CD4-positive, alpha-beta memory T cell (primary cell): ENCODE data around the gene KRTAP4-16. TPM values are rescaled to one million over a fixed set of nuclear protein-coding genes. Genes with fewer than 3 reads are reported as not detected.
"Not testable (repeated sequence)": the region's sequence is repeated elsewhere in the genome, so short reads cannot be mapped to it uniquely, and the experiment has no call there.

Experiments used
- CTCF ChIA-PET: fragments of 350-600 bp; sonication (Branson Sonifier 250); formaldehyde crosslinking; loops from one replicate; lab custom pipeline; 2021; ENCODE audit warnings: inconsistent platforms; ENCODE audit not compliant: partially characterized antibody; lab: Charles Lee
- POLR2A ChIA-PET: fragments of 350-600 bp; sonication (Branson Sonifier 250); formaldehyde crosslinking; loops from one replicate; lab custom pipeline; 2021; ENCODE audit not compliant: partially characterized antibody; lab: Charles Lee
- DNase-seq, 5 donors: peaks; one replicate each; pipeline versions ENCODE4 v3.0.0 to v3.0.0-alpha.2; 2020 to 2022; ENCODE audit warnings: mixed read lengths in 1 of 5
- H3K27ac ChIP-seq: one replicate; pipeline ENCODE4 v1.7.0; 2013; ENCODE audit warnings: low read depth, low read length
- H3K27me3 ChIP-seq: 2 replicates; pipeline ENCODE4 v1.7.0; 2013; ENCODE audit warnings: mild to moderate bottlenecking, low read length, moderate library complexity; ENCODE audit not compliant: insufficient read depth
- H3K36me3 ChIP-seq: 2 replicates; pipeline ENCODE4 v1.7.0; 2013; ENCODE audit warnings: mild to moderate bottlenecking, low read length, moderate library complexity; ENCODE audit not compliant: insufficient read depth
- H3K4me1 ChIP-seq: 2 replicates; pipeline ENCODE4 v1.7.0; 2013; ENCODE audit warnings: mild to moderate bottlenecking, low read length, moderate library complexity; ENCODE audit not compliant: insufficient read depth
- H3K4me3 ChIP-seq, 2 donors: one replicate each; pipeline ENCODE4 v1.7.0; 2013; ENCODE audit warnings: low read length in 2 of 2, mild to moderate bottlenecking in 1 of 2
- H3K9me3 ChIP-seq, 2 donors: one replicate each; pipeline ENCODE4 v1.7.0; 2013; ENCODE audit warnings: low read length in 2 of 2, control low read depth in 1 of 2; ENCODE audit not compliant: control insufficient read depth in 1 of 2
- H3K27ac Mint-ChIP-seq, 7 donors: one replicate each; pipeline ENCODE4 v1.8.0; 2020 to 2021; ENCODE audit warnings: mixed read lengths in 7 of 7, mild to moderate bottlenecking in 6 of 7, inconsistent platforms in 3 of 7, moderate library complexity in 3 of 7
- H3K27me3 Mint-ChIP-seq, 2 donors: one replicate each; pipeline ENCODE4 v1.8.0; 2020 to 2021; ENCODE audit warnings: mixed read lengths in 2 of 2
- H3K36me3 Mint-ChIP-seq, 2 donors: one replicate each; pipeline ENCODE4 v1.8.0; 2020 to 2021; ENCODE audit warnings: mixed read lengths in 2 of 2, inconsistent platforms in 1 of 2, mild to moderate bottlenecking in 1 of 2
- H3K4me1 Mint-ChIP-seq, 4 donors: one replicate each; pipeline ENCODE4 v1.8.0; 2020 to 2021; ENCODE audit warnings: mixed read lengths in 4 of 4, mild to moderate bottlenecking in 1 of 4
- H3K4me3 Mint-ChIP-seq, 8 donors: one replicate each; pipeline ENCODE4 v1.8.0; 2020 to 2021; ENCODE audit warnings: mixed read lengths in 8 of 8, mild to moderate bottlenecking in 7 of 8, moderate library complexity in 6 of 8, inconsistent platforms in 3 of 8
- H3K9me3 Mint-ChIP-seq, 8 donors: one replicate each; pipeline ENCODE4 v1.8.0; 2020 to 2021; ENCODE audit warnings: mixed read lengths in 8 of 8, mild to moderate bottlenecking in 5 of 8, inconsistent platforms in 3 of 8, moderate library complexity in 1 of 8
- intact Hi-C: fragments of 100-400 bp; cut with micrococcal nuclease; formaldehyde crosslinking; loops from one replicate; pipeline ENCODE4 v1.15.1; 2023
- polyA plus RNA-seq, 2 donors: library from polyadenylated mRNA; unstranded; fragments of 300-500 nt; fragmentation: Illumina TruSeq; gene quantifications; one replicate each; pipeline ENCODE4 v1.2.3, GENCODE V29; 2021
- total RNA-seq, 2 experiments: library from RNA; stranded (reverse); gene quantifications; one replicate each; pipeline ENCODE4 v1.2.3, GENCODE V29; 2021

Gene KRTAP4-16
- total and polyA plus RNA-seq, 4 experiments from 2014 or later = not detected

DNA sequence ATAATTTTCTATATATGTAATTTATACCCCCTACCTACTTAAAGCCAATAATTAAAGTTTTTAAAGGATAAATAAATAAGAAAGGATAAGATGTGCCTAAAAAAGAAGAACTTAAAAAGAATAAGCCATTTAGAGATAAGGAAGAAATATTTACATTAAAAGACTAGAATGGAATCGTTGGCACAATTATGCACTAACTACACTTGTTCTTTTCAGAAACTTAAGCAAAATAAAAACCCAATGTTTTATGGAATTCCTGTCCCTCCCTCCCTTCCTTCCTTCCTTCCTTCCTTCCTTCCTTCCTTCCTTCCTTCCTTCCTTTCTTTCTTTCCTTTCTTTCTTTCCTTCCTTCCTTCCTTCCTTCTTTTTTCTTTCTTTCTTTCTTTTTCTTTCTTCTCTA, 42.8 kb upstream of the KRTAP4-16 start:
- Histone ChIP-seq H3K4me1 (no peaks in the 10 kb centered on the region), H3K27ac (no peak overlapping the region), H3K4me3 (no peak overlapping the region), H3K27me3 (no peaks in the 10 kb centered on the region), H3K9me3 (no peaks in the 10 kb centered on the region), H3K36me3 (no peaks in the 10 kb centered on the region)
- intact Hi-C loops = no loop called here
- ChIA-PET POLR2A (no interaction called here), CTCF (no interaction called here)
- no peak for DNase-seq
- Mint-ChIP-seq H3K27me3 (peaks cover 0 to 3% of the 10 kb centered on the region in 2 donors), H3K4me1 (peaks cover 0 to 7% (median under 1%) of the 10 kb centered on the region in 4 donors), H3K27ac (no peak overlapping the region), H3K9me3 (peaks cover 0 to 38% (median 22%) of the 10 kb centered on the region in 8 donors), H3K36me3 (peaks cover 8 to 16% of the 10 kb centered on the region in 2 donors), H3K4me3 (no peak overlapping the region)

DNA sequence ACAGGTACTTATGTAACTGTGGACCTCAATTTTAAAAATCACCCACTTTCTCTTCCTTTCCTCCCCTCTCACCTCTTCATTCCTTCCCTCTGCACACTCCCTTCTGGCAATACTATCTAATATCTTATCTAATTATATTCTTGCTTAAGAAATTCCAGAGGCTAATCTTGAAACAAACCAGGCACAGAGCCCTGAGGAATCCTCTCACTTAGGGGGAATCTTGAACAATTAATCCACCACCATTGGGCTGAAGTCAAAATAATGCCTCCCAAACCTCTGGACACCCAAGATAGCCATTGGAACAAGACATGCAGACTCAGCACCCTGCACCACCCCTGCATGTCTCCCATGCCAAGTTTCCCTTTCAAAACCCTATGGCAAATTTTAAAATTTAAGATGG, 39.4 kb upstream of the KRTAP4-16 start:
- Histone ChIP-seq H3K4me1 (no peaks in the 10 kb centered on the region), H3K4me3 (no peak overlapping the region), H3K9me3 (no peaks in the 10 kb centered on the region), H3K36me3 (no peaks in the 10 kb centered on the region), H3K27ac (no peak overlapping the region), H3K27me3 (no peaks in the 10 kb centered on the region)
- no peak overlapping the region for H3K27ac Mint-ChIP-seq
- intact Hi-C loops = no loop called here
- POLR2A ChIA-PET = interaction anchor here (0.7 to 1.2 kb wide), 2 partner anchors 10 to 167 kb away, joined by 3 read pairs; no protein-coding TSS in a partner anchor
- H3K4me3 Mint-ChIP-seq = no peak overlapping the region
- peaks cover 5 to 9% of the 10 kb centered on the region in 2 donors for H3K27me3 Mint-ChIP-seq
- CTCF ChIA-PET = interaction anchor here (0.6 to 0.8 kb wide), 2 partner anchors 11 to 181 kb away, joined by 3 read pairs; no protein-coding TSS in a partner anchor
- no peak for DNase-seq
- H3K36me3 Mint-ChIP-seq = peaks cover 10 to 24% of the 10 kb centered on the region in 2 donors
- peaks cover 5 to 46% (median 30%) of the 10 kb centered on the region in 8 donors for H3K9me3 Mint-ChIP-seq
- H3K4me1 Mint-ChIP-seq = peaks cover 0 to 11% (median 1%) of the 10 kb centered on the region in 4 donors

DNA sequence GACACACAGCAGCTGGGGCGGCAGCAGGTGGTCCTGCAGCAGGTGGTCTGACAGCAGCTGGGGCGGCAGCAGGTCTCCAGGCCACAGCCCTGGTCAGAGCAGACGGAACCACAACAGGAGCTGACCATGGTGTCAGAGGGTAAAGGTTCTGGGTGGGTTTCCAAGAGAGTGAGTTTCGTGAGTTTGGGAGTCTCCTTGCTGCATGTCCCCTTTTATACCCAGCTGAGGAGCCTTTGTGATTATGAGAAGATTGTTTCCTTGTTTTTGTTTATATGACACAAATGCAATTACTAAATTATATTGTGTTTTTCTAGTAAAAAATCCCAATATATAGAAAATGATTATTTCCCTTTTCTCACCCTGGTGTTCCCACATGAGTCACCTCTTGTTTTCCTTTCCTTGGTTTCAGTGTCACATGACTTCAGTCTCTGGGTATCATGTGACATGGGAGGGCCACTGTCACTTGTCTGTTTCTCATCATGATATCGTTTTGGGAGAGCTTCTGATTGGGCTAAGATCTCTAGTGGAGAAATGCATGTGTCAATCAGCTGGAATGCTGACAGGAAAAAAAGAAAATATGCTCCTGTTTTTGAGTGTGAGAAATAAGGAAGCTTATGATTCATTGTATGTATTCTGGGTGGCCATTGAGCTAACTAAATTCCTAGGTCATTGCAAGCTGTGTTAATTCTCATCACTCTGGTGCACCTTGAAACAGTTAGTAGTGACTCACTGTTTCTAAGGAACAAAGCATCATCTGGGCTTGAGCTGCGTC, 38.5 kb upstream of the KRTAP4-16 start, which contains the start of gene KRTAP4-6:
TSS of gene KRTAP4-6 (minus strand) at position 185 of the 772 bp plus-strand sequence. CDS start at position 128, 57 bp downstream.
- ChIA-PET CTCF (interaction anchor here (0.6 to 0.8 kb wide), 2 partner anchors 10 to 182 kb away, joined by 3 read pairs; no protein-coding TSS in a partner anchor), POLR2A (interaction anchor here (0.7 to 1.2 kb wide), 3 partner anchors 10 to 168 kb away, joined by 3 read pairs; partner anchors contain the start of gene KRTAP4-2)
- Mint-ChIP-seq H3K4me3 (no peak within 1 kb of the TSS), H3K27ac (peak within 1 kb of the TSS in 1 of 7 donors; percentile 4), H3K27me3 (peaks cover 5 to 6% of the 10 kb centered on the region in 2 donors), H3K36me3 (peaks cover 10 to 24% of the 10 kb centered on the region in 2 donors), H3K9me3 (peaks cover 5 to 46% (median 30%) of the 10 kb centered on the region in 8 donors), H3K4me1 (peaks cover 0 to 11% (median 2%) of the 10 kb centered on the region in 4 donors)
- intact Hi-C loops = no loop called here
- Histone ChIP-seq H3K9me3 (no peaks in the 10 kb centered on the region), H3K27me3 (no peaks in the 10 kb centered on the region), H3K4me3 (no peak within 1 kb of the TSS), H3K4me1 (no peaks in the 10 kb centered on the region), H3K36me3 (no peaks in the 10 kb centered on the region), H3K27ac (no peak within 1 kb of the TSS)
- no peak for DNase-seq

DNA sequence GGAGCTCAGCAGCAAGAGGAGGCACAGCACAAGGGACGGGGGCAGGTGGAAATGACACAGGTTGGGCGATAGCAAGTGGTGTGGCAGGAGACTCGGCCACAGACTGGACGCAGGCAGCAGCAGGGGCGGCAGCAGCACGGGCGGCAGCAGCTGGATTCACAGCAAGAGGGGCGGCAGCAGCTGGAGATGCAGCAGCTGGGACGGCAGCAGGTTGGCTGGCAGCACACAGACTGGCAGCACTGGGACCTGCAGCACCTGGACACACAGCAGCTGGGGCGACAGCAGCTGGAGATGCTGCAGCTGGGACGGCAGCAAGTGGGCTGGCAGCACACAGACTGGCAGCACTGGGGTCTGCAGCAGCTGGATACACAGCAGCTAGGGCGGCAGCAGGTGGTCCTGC, 37.9 kb upstream of the KRTAP4-16 start:
- CTCF ChIA-PET, H3K9me3 ChIP-seq, H3K27me3 ChIP-seq, H3K4me1 ChIP-seq, H3K4me3 ChIP-seq, H3K4me3 Mint-ChIP-seq, intact Hi-C loops, DNase-seq, H3K36me3 ChIP-seq, H3K27me3 Mint-ChIP-seq, H3K27ac ChIP-seq: not testable (repeated sequence)
- peaks cover 0 to 11% (median 2%) of the 10 kb centered on the region in 4 donors for H3K4me1 Mint-ChIP-seq
- peaks cover 5 to 43% (median 30%) of the 10 kb centered on the region in 8 donors for H3K9me3 Mint-ChIP-seq
- POLR2A ChIA-PET = interaction anchor here (1.0 kb wide), 1 partner anchor 38 kb away, joined by 3 read pairs; the partner anchor contains the start of gene KRTAP4-2
- H3K27ac Mint-ChIP-seq = peak overlapping the region in 1 of 7 donors; percentile 4
- peaks cover 10 to 24% of the 10 kb centered on the region in 2 donors for H3K36me3 Mint-ChIP-seq

DNA sequence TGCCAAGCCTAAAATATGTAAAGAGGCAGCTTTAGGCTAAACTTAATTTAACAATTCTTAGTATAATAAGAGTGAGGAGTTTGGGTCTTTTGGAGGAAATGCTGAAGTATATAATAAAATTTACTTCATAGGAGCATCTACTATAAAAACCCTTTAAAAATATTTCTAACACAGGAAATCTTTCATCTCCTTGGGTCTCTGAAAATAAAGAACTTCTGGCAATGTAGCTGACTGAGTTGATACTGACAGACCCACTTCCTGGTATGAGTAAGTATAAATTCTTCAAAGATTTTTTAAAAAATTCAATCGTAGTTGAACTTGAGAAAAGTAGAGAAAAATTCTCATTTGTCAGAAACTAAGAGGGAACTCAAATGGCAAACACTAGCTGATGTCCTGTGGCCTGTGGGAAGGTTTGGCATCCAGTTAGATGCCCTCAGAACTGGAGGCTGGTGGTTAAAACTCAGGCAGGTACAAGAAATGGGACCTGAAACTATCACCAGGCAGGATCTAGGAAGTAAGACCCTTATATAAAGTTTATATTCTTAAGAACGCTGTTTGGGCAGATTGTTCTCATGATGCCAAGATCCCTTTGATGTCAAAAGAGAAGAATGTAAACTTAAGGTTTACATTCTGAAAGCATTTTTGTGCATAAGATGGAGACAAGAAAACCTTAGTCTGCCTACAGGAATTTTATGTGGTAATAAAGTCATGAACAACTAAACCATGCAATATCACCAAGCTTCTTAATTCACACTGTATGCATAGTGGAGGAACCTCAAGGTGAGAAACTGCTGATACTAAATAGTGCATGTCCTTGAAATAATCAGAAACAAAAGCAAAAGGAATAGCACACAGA, 32.1 kb upstream of the KRTAP4-16 start:
- Histone ChIP-seq H3K9me3 (no peaks in the 10 kb centered on the region), H3K4me1 (peaks cover 22% of the 10 kb centered on the region), H3K27ac (no peak overlapping the region), H3K36me3 (no peaks in the 10 kb centered on the region), H3K27me3 (no peaks in the 10 kb centered on the region), H3K4me3 (no peak overlapping the region)
- H3K27me3 Mint-ChIP-seq = peaks cover 2 to 3% of the 10 kb centered on the region in 2 donors
- peak overlapping the region in 5 of 8 donors; percentile 18 to 85 (median 63) for H3K4me3 Mint-ChIP-seq
- DNase-seq = peak in 2 of 5 donors; percentile 32 to 41
- intact Hi-C loops = no loop called here
- CTCF ChIA-PET = interaction anchor here (1.9 to 2.6 kb wide), 2 partner anchors 174 to 188 kb away, joined by 5 to 11 read pairs; no protein-coding TSS in a partner anchor
- peaks cover 0 to 8% (median 6%) of the 10 kb centered on the region in 8 donors for H3K9me3 Mint-ChIP-seq
- H3K36me3 Mint-ChIP-seq = peaks cover 0 to 4% of the 10 kb centered on the region in 2 donors
- peaks cover 0 to 47% (median 29%) of the 10 kb centered on the region in 4 donors for H3K4me1 Mint-ChIP-seq
- POLR2A ChIA-PET = interaction anchor here (1.1 to 1.7 kb wide), 6 partner anchors 10 to 555 kb away, joined by 3 to 13 read pairs (median 5); partner anchors contain the start of genes EIF1, KRTAP16-1 and KRTAP4-12
- H3K27ac Mint-ChIP-seq = peak overlapping the region in 4 of 7 donors; percentile 78 to 96 (median 94)

DNA sequence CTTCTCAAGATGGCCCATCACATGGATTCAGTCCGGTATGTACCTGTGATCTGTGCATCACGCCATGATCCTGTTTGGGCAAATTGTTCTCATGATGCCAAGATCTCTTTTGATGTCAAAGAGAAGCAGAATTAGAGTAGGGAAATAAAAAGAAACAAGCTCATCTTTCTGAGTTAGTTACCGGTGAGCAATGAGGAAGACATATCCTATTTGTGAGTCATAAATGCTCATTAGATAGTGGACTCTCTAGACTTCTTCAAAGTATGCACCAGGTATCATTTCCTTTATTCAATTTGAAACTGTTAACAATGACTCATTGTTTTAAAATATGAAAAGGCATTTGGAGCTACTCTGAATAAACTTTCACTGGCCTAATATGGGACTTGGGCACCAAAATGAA, 30.0 kb upstream of the KRTAP4-16 start:
- ChIA-PET POLR2A (interaction anchor here (0.9 to 2.7 kb wide), 3 partner anchors 10 to 177 kb away, joined by 3 to 14 read pairs (median 4); partner anchors contain the start of gene KRTAP16-1), CTCF (interaction anchor here (2.6 kb wide), 1 partner anchor 190 kb away, joined by 11 read pairs; no protein-coding TSS in a partner anchor)
- Mint-ChIP-seq H3K36me3 (no peaks in the 10 kb centered on the region), H3K27ac (peak overlapping the region in 2 of 7 donors; percentile 54 to 80), H3K4me3 (peak overlapping the region in 2 of 8 donors; percentile 14 to 19), H3K9me3 (peaks cover 0 to 7% (median 1%) of the 10 kb centered on the region in 8 donors), H3K4me1 (peaks cover 0 to 66% (median 32%) of the 10 kb centered on the region in 4 donors), H3K27me3 (no peaks in the 10 kb centered on the region)
- H3K27ac ChIP-seq = no peak overlapping the region
- no peaks in the 10 kb centered on the region for H3K36me3 ChIP-seq
- H3K9me3 ChIP-seq = no peaks in the 10 kb centered on the region
- no peak overlapping the region for H3K4me3 ChIP-seq
- no peaks in the 10 kb centered on the region for H3K27me3 ChIP-seq
- no peak for DNase-seq
- H3K4me1 ChIP-seq = peaks cover 22% of the 10 kb centered on the region
- intact Hi-C loops = no loop called here
